Measurements from ENCODE around the gene ITM2A. TPM values are rescaled to one million over a fixed set of nuclear protein-coding genes. Genes with fewer than 3 reads are reported as not detected.

The ITM2A gene
- total RNA-seq, 2 donors from 2014 or later, result 22.4 to 23.0 TPM

DNA sequence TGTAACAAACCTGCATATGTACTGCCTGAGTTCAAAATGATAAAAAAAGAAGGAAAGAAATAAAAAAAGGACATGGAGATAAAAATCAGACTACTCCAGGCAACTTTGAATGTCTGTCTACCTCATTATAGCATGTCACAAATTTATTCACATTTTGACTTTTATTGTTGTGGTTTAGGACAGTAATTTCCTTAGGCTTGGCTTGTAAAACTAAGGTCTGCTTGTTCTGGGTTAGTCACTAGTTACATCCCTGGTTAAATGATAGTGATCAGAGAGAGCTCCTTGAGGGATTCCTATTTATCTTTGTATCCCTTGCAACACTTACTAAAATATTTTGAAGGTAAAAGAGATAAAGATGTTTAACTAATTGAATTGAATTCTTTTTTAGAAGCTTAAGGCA, 42.5 kb upstream of the ITM2A start:
- no peaks in the 10 kb centered on the region for H3K36me3 ChIP-seq
- no peaks in the 10 kb centered on the region for H3K9me3 ChIP-seq
- no peaks in the 10 kb centered on the region for H3K27me3 ChIP-seq (replicated peaks; ENCODE audit: insufficient read depth)
- no peak for DNase-seq (ENCODE audit: low spot score)
- intact Hi-C loops (cut with DNase I), result no loop called here
- H3K4me3 ChIP-seq, result no peak overlapping the region
- no peak for TF ChIP-seq CTCF (IDR thresholded peaks at IDR 0.05)
- no peak for TF ChIP-seq POLR2AphosphoS5 (IDR thresholded peaks at IDR 0.05)
- no peak for TF ChIP-seq POLR2A (IDR thresholded peaks at IDR 0.05)
- H3K4me1 ChIP-seq (replicated peaks), result no peaks in the 10 kb centered on the region
- no peak overlapping the region for H3K27ac ChIP-seq

GRCh38 chrX:79408623-79409322, 41.6 kb upstream of the ITM2A start:
- no peak overlapping the region for H3K4me3 ChIP-seq
- no peaks in the 10 kb centered on the region for H3K36me3 ChIP-seq
- no peak for TF ChIP-seq CTCF (IDR thresholded peaks at IDR 0.05)
- no peak for TF ChIP-seq POLR2AphosphoS5 (IDR thresholded peaks at IDR 0.05)
- no peak for TF ChIP-seq POLR2A (IDR thresholded peaks at IDR 0.05)
- no peaks in the 10 kb centered on the region for H3K4me1 ChIP-seq (replicated peaks)
- WGBS, result 79% methylated on average over 3 of the region's 3 CpGs
- no peaks in the 10 kb centered on the region for H3K27me3 ChIP-seq (replicated peaks; ENCODE audit: insufficient read depth)
- no peaks in the 10 kb centered on the region for H3K9me3 ChIP-seq
- DNase-seq (ENCODE audit: low spot score), result no peak
- no peak overlapping the region for H3K27ac ChIP-seq
- intact Hi-C loops (cut with DNase I), result no loop called here

DNA sequence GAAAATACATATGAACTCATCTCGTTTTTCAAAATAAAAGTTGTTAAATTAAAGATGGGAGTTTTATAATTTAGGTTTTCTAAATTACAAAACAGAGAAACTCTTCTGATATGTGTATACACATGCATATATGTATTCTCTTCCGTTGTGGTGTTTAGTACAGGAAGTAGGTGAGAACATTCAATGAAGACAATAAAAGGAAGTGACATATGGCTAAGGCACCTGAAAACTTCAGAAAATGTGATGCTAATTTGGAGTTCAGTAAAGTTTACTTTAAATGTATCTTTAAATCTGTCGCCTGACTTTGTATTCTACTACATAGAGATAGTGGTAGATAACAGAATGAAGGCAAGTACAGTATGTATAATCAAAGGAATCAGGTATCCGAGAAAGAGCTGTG, 33.5 kb upstream of the ITM2A start:
- TF ChIP-seq POLR2AphosphoS5 (IDR thresholded peaks at IDR 0.05) (no peak), CTCF (IDR thresholded peaks at IDR 0.05) (no peak), POLR2A (IDR thresholded peaks at IDR 0.05) (no peak)
- no peaks in the 10 kb centered on the region for H3K9me3 ChIP-seq
- H3K27ac ChIP-seq, result no peak overlapping the region
- no peaks in the 10 kb centered on the region for H3K4me1 ChIP-seq (replicated peaks)
- no peaks in the 10 kb centered on the region for H3K27me3 ChIP-seq (replicated peaks; ENCODE audit: insufficient read depth)
- WGBS, result 58% methylated on average over 4 of the region's 4 CpGs
- no peaks in the 10 kb centered on the region for H3K36me3 ChIP-seq
- DNase-seq (ENCODE audit: low spot score), result no peak
- intact Hi-C loops (cut with DNase I), result no loop called here
- H3K4me3 ChIP-seq, result no peak overlapping the region

GRCh38 chrX:79375340-79375739, 8.2 kb upstream of the ITM2A start:
- Histone ChIP-seq H3K4me1 (replicated peaks) (no peaks in the 10 kb centered on the region), H3K36me3 (no peaks in the 10 kb centered on the region), H3K9me3 (no peaks in the 10 kb centered on the region), H3K27ac (no peak overlapping the region), H3K4me3 (no peak overlapping the region), H3K27me3 (replicated peaks; ENCODE audit: insufficient read depth) (no peaks in the 10 kb centered on the region)
- no peak for DNase-seq (ENCODE audit: low spot score)
- intact Hi-C loops (cut with DNase I), result no loop called here
- TF ChIP-seq POLR2AphosphoS5 (IDR thresholded peaks at IDR 0.05), result no peak
- WGBS, result 40% methylated on average over 2 of the region's 2 CpGs

DNA sequence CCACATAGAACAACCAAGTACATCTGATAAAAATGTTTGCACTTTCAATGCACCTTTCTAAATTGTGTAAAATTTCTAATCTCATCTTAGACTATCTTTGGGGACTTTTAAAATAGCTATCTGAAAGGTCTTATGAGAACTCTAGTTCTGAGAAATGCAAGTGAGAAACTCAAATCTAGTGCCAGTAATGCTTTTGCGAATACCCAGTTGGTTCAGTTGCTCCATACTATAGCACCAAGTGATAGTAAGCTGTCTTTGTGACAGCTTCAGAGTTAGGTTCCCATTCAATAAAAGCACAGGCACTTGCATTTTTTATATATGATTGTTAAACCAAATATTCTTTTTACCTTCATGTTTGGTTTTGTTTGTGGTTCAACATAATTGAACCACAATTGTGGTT, 4.5 kb upstream of the ITM2A start:
- 82% methylated on average over 1 of the region's 1 CpG for WGBS
- Histone ChIP-seq H3K27me3 (replicated peaks; ENCODE audit: insufficient read depth) (no peaks in the 10 kb centered on the region), H3K27ac (no peak overlapping the region), H3K4me3 (no peak overlapping the region), H3K9me3 (no peaks in the 10 kb centered on the region), H3K36me3 (no peaks in the 10 kb centered on the region), H3K4me1 (replicated peaks) (no peaks in the 10 kb centered on the region)
- no peak for TF ChIP-seq POLR2A (IDR thresholded peaks at IDR 0.05)
- no peak for TF ChIP-seq POLR2AphosphoS5 (IDR thresholded peaks at IDR 0.05)
- TF ChIP-seq CTCF (IDR thresholded peaks at IDR 0.05), result no peak
- intact Hi-C loops (cut with DNase I), result no loop called here
- DNase-seq (ENCODE audit: low spot score), result no peak

Data from prostate gland (tissue), 2 donors.